ENCODE results near the gene ROBO3. TPM values are rescaled to one million over a fixed set of nuclear protein-coding genes. Genes with fewer than 3 reads are reported as not detected.
A peak's percentile ranks its signal among the peaks of the same experiment; 100 is the strongest.

ROBO3 gene
- total RNA-seq, 1 experiment from 2014 or later, result 30.7 TPM

DNA sequence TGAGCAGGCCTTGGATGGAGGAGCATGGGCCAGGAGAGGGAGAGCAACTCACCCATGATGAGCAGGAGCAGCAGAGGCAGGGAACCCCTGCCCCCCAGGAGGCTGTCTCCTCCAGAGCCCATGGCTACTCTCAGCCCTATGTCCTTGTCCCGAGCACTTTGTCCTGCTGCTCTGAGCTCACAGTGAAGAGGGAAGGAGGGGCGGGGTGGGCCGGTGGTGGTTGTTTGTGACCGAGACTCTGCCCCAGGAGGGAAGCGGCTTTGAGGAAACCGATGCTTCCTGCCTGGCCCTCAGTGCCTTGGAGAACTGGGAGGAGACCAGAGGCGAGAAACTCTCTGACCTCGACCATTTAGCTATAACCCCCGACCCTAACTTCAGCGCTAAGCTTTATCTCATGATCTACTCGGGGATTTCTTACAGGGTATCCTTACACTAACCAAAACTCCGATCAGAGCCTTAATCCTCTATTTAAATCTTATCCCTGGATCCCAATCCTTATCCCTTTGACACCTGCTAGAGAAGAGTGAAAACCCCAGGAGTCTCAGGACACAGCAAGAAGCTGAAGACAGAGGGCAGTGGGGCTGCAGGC is 32.5 kb downstream of the ROBO3 start, which contains the start of gene ROBO4:
ROBO4 (minus strand) TSS at position 192 of the 589 bp plus-strand sequence; CDS start at position 122, 70 bp downstream.
- H3K36me3 ChIP-seq (ENCODE audit: control insufficient read depth in 1 of 2, insufficient read depth in 2 of 2, low read length in 2 of 2), result no peaks in the 10 kb centered on the region
- no peaks in the 10 kb centered on the region for H3K79me2 ChIP-seq (ENCODE audit: insufficient read depth, low read length)
- peak within 1 kb of the TSS; percentile 33 for H2AFZ ChIP-seq (ENCODE audit: low read depth, low read length, poor library complexity, severe bottlenecking)
- H3K4me2 ChIP-seq (ENCODE audit: low read length), result peak within 1 kb of the TSS; percentile 42
- peaks cover 6 to 42% of the 10 kb centered on the region in 2 experiments for H3K4me1 ChIP-seq (ENCODE audit: control insufficient read depth in 1 of 2, insufficient read depth in 2 of 2, low read length in 2 of 2)
- H3K4me3 ChIP-seq (replicated peaks in 1 of 2; ENCODE audit: low read depth in 1 of 2, low read length in 2 of 2), result no peak within 1 kb of the TSS; a peak in 1 of 4 replicates
- no peaks in the 10 kb centered on the region for H3K9me3 ChIP-seq (ENCODE audit: control insufficient read depth in 1 of 2, insufficient read depth in 1 of 2, low read depth in 1 of 2, low read length in 2 of 2)
- ChIA-PET CTCF (interaction anchor here (2.6 kb wide), 1 partner anchor 22 kb away, joined by 15 read pairs; no protein-coding TSS in a partner anchor), RAD21 (ENCODE audit: low non-redundant PET in 1 of 2, low total read pairs in 2 of 2, uncharacterized antibody in 2 of 2, unreplicated experiment in 2 of 2) (no interaction called here), POLR2A (interaction anchor here (1.9 kb wide), 1 partner anchor 22 kb away, joined by 19 read pairs; no protein-coding TSS in a partner anchor)
- ATAC-seq (no peak), DNase-seq (ENCODE audit: low read depth, low spot score) (no peak)
- H3K27ac ChIP-seq (ENCODE audit: low read depth, low read length), result no peak within 1 kb of the TSS
- H3K9ac ChIP-seq (ENCODE audit: low read length), result no peak within 1 kb of the TSS
- H3K27me3 ChIP-seq (ENCODE audit: insufficient read depth, low read length), result no peaks in the 10 kb centered on the region
- H4K20me1 ChIP-seq (ENCODE audit: insufficient read depth), result no peaks in the 10 kb centered on the region
- intact Hi-C loops (cut with micrococcal nuclease), result no loop called here
- BruUV-seq (replicated peaks), result no TSS peak
- TF ChIP-seq SRF (IDR thresholded peaks at IDR 0.05; ENCODE audit: low read depth), result no peak
- TF ChIP-seq, protein P1, sequence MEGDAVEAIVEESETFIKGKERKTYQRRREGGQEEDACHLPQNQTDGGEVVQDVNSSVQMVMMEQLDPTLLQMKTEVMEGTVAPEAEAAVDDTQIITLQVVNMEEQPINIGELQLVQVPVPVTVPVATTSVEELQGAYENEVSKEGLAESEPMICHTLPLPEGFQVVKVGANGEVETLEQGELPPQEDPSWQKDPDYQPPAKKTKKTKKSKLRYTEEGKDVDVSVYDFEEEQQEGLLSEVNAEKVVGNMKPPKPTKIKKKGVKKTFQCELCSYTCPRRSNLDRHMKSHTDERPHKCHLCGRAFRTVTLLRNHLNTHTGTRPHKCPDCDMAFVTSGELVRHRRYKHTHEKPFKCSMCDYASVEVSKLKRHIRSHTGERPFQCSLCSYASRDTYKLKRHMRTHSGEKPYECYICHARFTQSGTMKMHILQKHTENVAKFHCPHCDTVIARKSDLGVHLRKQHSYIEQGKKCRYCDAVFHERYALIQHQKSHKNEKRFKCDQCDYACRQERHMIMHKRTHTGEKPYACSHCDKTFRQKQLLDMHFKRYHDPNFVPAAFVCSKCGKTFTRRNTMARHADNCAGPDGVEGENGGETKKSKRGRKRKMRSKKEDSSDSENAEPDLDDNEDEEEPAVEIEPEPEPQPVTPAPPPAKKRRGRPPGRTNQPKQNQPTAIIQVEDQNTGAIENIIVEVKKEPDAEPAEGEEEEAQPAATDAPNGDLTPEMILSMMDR (IDR thresholded peaks at IDR 0.05 in 2 of 3, conservative IDR thresholded peaks at IDR 0.05 in 1 of 3; ENCODE audit: borderline replicate concordance in 1 of 3, insufficient read depth in 1 of 3, low read depth in 2 of 3, low read length in 2 of 3), result peak in 1 of 3 experiments; percentile 7; a peak in 1 of 6 replicates
- TF ChIP-seq SIN3A (IDR thresholded peaks at IDR 0.05; ENCODE audit: low read depth), result no peak
- no peaks in the 10 kb centered on the region for H3K9me2 ChIP-seq (ENCODE audit: insufficient read depth)

GRCh38 chr11:124898263-124898680 is 33.0 kb downstream of the ROBO3 start:
- no peaks in the 10 kb centered on the region for H3K27me3 ChIP-seq (ENCODE audit: insufficient read depth, low read length)
- peak; percentile 39 for ATAC-seq
- CTCF ChIA-PET, result interaction anchor here (2.6 kb wide), 1 partner anchor 22 kb away, joined by 15 read pairs; no protein-coding TSS in a partner anchor
- DNase-seq (ENCODE audit: low read depth, low spot score), result peak; percentile 22
- intact Hi-C loops (cut with micrococcal nuclease), result no loop called here
- POLR2A ChIA-PET, result interaction anchor here (0.6 to 1.9 kb wide), 3 partner anchors 22 to 141 kb away, joined by 3 to 19 read pairs (median 5); partner anchors contain the start of gene CCDC15
- BruUV-seq (replicated peaks), result no TSS peak
- no peaks in the 10 kb centered on the region for H3K9me3 ChIP-seq (ENCODE audit: control insufficient read depth in 1 of 2, insufficient read depth in 1 of 2, low read depth in 1 of 2, low read length in 2 of 2)
- no peaks in the 10 kb centered on the region for H3K9me2 ChIP-seq (ENCODE audit: insufficient read depth)
- no peak overlapping the region for H3K9ac ChIP-seq (ENCODE audit: low read length)
- H3K27ac ChIP-seq (ENCODE audit: low read depth, low read length), result no peak overlapping the region
- no peaks in the 10 kb centered on the region for H3K79me2 ChIP-seq (ENCODE audit: insufficient read depth, low read length)
- peaks cover 6 to 42% of the 10 kb centered on the region in 2 experiments for H3K4me1 ChIP-seq (ENCODE audit: control insufficient read depth in 1 of 2, insufficient read depth in 2 of 2, low read length in 2 of 2)
- RAD21 ChIA-PET (ENCODE audit: low non-redundant PET in 1 of 2, low total read pairs in 2 of 2, uncharacterized antibody in 2 of 2, unreplicated experiment in 2 of 2), result no interaction called here
- TF ChIP-seq RAD21 (IDR thresholded peaks at IDR 0.05; ENCODE audit: low read depth) (no peak), EGR1 (IDR thresholded peaks at IDR 0.05; ENCODE audit: low read depth) (no peak), SP1 (IDR thresholded peaks at IDR 0.05; ENCODE audit: low read depth) (peak; percentile 44; the same call in 1 of the 2 replicates), ZFX (IDR thresholded peaks at IDR 0.05) (no peak), FOSL1 (IDR thresholded peaks at IDR 0.05; ENCODE audit: low read depth) (peak; percentile 77), ZNF274 (IDR thresholded peaks at IDR 0.05; ENCODE audit: low read depth, low read length) (no peak), POLR2AphosphoS5 (IDR thresholded peaks at IDR 0.05; ENCODE audit: low read depth, low read length) (peak; percentile 43; the same call in 1 of the 2 replicates), JUND (IDR thresholded peaks at IDR 0.05) (no peak; the same call in none of the 2 replicates), EZH2phosphoT487 (IDR thresholded peaks at IDR 0.05; ENCODE audit: borderline replicate concordance) (no peak)
- H3K4me2 ChIP-seq (ENCODE audit: low read length), result peak overlapping the region; percentile 42
- no peaks in the 10 kb centered on the region for H4K20me1 ChIP-seq (ENCODE audit: insufficient read depth)
- H3K36me3 ChIP-seq (ENCODE audit: control insufficient read depth in 1 of 2, insufficient read depth in 2 of 2, low read length in 2 of 2), result no peaks in the 10 kb centered on the region
- no peak overlapping the region for H3K4me3 ChIP-seq (replicated peaks in 1 of 2; ENCODE audit: low read depth in 1 of 2, low read length in 2 of 2)
- peak overlapping the region; percentile 33 for H2AFZ ChIP-seq (ENCODE audit: low read depth, low read length, poor library complexity, severe bottlenecking)
